ENCODE data around the gene FHIP2A. TPM values are rescaled to one million over a fixed set of nuclear protein-coding genes. Genes with fewer than 3 reads are reported as not detected.
A peak's percentile ranks its signal among the peaks of the same experiment; 100 is the strongest.
"Not testable (repeated sequence)": the region's sequence is repeated elsewhere in the genome, so short reads cannot be mapped to it uniquely, and the experiment has no call there.

The FHIP2A gene
- total RNA-seq, 1 donor = 49.6 TPM

- Histone ChIP-seq H3K27ac (ENCODE audit: low read depth, low read length) (no peak overlapping the region), H3K36me3 (ENCODE audit: insufficient read depth, low read length) (no peaks in the 10 kb centered on the region), H3K79me2 (ENCODE audit: insufficient read depth, low read length) (no peaks in the 10 kb centered on the region), H2AFZ (ENCODE audit: low read length) (no peak overlapping the region), H3K4me2 (ENCODE audit: insufficient read depth, low read length) (no peak overlapping the region), H3K4me3 (ENCODE audit: insufficient read depth, low read length) (no peak overlapping the region), H3K4me1 (ENCODE audit: insufficient read depth, low read length) (peaks cover 21% of the 10 kb centered on the region), H3K27me3 (ENCODE audit: insufficient read depth, low read length) (peaks cover 2% of the 10 kb centered on the region), H3K9me3 (ENCODE audit: low read depth, low read length) (no peaks in the 10 kb centered on the region), H4K20me1 (ENCODE audit: insufficient read depth, low read length) (no peaks in the 10 kb centered on the region)
- no peak for DNase-seq (ENCODE audit: insufficient read length, low spot score, missing footprints)
- TF ChIP-seq CTCF (IDR thresholded peaks at IDR 0.05; ENCODE audit: extremely low read depth, low read depth, low read length) = no peak
Observed at GRCh38 chr10:114783686-114784085, 37.9 kb upstream of the FHIP2A start.

- not testable (repeated sequence) for H3K4me3 ChIP-seq (ENCODE audit: insufficient read depth, low read length); H3K4me2 ChIP-seq (ENCODE audit: insufficient read depth, low read length); H3K79me2 ChIP-seq (ENCODE audit: insufficient read depth, low read length); H3K4me1 ChIP-seq (ENCODE audit: insufficient read depth, low read length); H3K36me3 ChIP-seq (ENCODE audit: insufficient read depth, low read length); H2AFZ ChIP-seq (ENCODE audit: low read length); H3K27me3 ChIP-seq (ENCODE audit: insufficient read depth, low read length); H4K20me1 ChIP-seq (ENCODE audit: insufficient read depth, low read length); H3K27ac ChIP-seq (ENCODE audit: low read depth, low read length); H3K9me3 ChIP-seq (ENCODE audit: low read depth, low read length)
- DNase-seq (ENCODE audit: insufficient read length, low spot score, missing footprints) = peak; percentile 91
- peak; percentile 70 for TF ChIP-seq CTCF (IDR thresholded peaks at IDR 0.05; ENCODE audit: extremely low read depth, low read depth, low read length)
Observed at GRCh38 chr10:114786492-114786891, 35.1 kb upstream of the FHIP2A start.

DNA sequence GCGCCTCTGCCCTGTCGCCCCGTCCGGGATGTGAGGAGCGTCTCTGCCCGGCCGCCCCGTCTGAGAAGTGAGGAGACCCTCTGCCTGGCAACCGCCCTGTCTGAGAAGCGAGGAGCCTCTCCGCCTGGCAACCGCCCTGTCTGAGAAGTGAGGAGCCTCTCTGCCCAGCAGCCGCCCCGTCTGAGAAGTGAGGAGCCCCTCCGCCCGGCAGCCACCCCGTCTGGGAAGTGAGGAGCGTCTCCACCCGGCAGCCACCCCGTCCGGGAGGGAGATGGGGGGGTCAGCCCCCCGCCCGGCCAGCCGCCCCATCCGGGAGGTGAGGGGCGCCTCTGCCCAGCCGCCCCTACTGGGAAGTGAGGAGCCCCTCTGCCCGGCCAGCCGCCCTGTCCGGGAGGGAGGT is 34.4 kb upstream of the FHIP2A start:
- not testable (repeated sequence) for H3K27ac ChIP-seq (ENCODE audit: low read depth, low read length); H3K4me1 ChIP-seq (ENCODE audit: insufficient read depth, low read length); H4K20me1 ChIP-seq (ENCODE audit: insufficient read depth, low read length); H3K27me3 ChIP-seq (ENCODE audit: insufficient read depth, low read length); H3K79me2 ChIP-seq (ENCODE audit: insufficient read depth, low read length); H3K36me3 ChIP-seq (ENCODE audit: insufficient read depth, low read length); DNase-seq (ENCODE audit: insufficient read length, low spot score, missing footprints); H3K4me3 ChIP-seq (ENCODE audit: insufficient read depth, low read length); H2AFZ ChIP-seq (ENCODE audit: low read length); H3K4me2 ChIP-seq (ENCODE audit: insufficient read depth, low read length); H3K9me3 ChIP-seq (ENCODE audit: low read depth, low read length)

GRCh38 chr10:114791768-114792167 is 29.8 kb upstream of the FHIP2A start:
- Histone ChIP-seq H3K4me1 (ENCODE audit: insufficient read depth, low read length) (peaks cover 6% of the 10 kb centered on the region), H3K36me3 (ENCODE audit: insufficient read depth, low read length) (no peaks in the 10 kb centered on the region), H3K27ac (ENCODE audit: low read depth, low read length) (no peak overlapping the region), H2AFZ (ENCODE audit: low read length) (no peak overlapping the region), H3K4me2 (ENCODE audit: insufficient read depth, low read length) (no peak overlapping the region), H3K9me3 (ENCODE audit: low read depth, low read length) (no peaks in the 10 kb centered on the region), H3K4me3 (ENCODE audit: insufficient read depth, low read length) (no peak overlapping the region), H4K20me1 (ENCODE audit: insufficient read depth, low read length) (no peaks in the 10 kb centered on the region), H3K27me3 (ENCODE audit: insufficient read depth, low read length) (no peaks in the 10 kb centered on the region), H3K79me2 (ENCODE audit: insufficient read depth, low read length) (no peaks in the 10 kb centered on the region)
- DNase-seq (ENCODE audit: insufficient read length, low spot score, missing footprints) = no peak
- TF ChIP-seq CTCF (IDR thresholded peaks at IDR 0.05; ENCODE audit: extremely low read depth, low read depth, low read length) = no peak

DNA sequence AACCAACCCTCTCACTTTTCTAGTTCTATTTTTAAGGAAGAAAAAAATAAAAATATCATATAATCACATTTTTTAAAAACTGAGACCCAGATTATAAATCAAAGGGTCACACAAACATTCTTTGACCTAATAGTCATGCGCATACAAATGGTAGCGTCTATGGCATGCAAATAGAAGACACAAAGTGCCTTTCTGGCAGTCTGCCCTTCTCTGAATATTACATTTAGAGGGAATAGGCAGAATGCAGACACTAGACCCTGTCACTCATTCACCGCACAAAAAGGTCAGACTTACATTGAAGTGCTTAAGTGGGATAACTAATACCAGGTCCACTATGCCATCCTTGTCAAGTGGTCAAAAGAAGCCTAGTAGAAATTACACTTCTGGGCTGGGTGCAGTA is 26.5 kb upstream of the FHIP2A start:
- no peak overlapping the region for H3K4me2 ChIP-seq (ENCODE audit: insufficient read depth, low read length)
- no peaks in the 10 kb centered on the region for H3K4me1 ChIP-seq (ENCODE audit: insufficient read depth, low read length)
- no peak overlapping the region for H2AFZ ChIP-seq (ENCODE audit: low read length)
- no peak for TF ChIP-seq CTCF (IDR thresholded peaks at IDR 0.05; ENCODE audit: extremely low read depth, low read depth, low read length)
- H3K27ac ChIP-seq (ENCODE audit: low read depth, low read length) = no peak overlapping the region
- no peaks in the 10 kb centered on the region for H3K27me3 ChIP-seq (ENCODE audit: insufficient read depth, low read length)
- no peaks in the 10 kb centered on the region for H3K9me3 ChIP-seq (ENCODE audit: low read depth, low read length)
- no peaks in the 10 kb centered on the region for H3K36me3 ChIP-seq (ENCODE audit: insufficient read depth, low read length)
- H4K20me1 ChIP-seq (ENCODE audit: insufficient read depth, low read length) = no peaks in the 10 kb centered on the region
- no peak overlapping the region for H3K4me3 ChIP-seq (ENCODE audit: insufficient read depth, low read length)
- no peak for DNase-seq (ENCODE audit: insufficient read length, low spot score, missing footprints)
- no peaks in the 10 kb centered on the region for H3K79me2 ChIP-seq (ENCODE audit: insufficient read depth, low read length)
